GM18505 (cell line): ENCODE measurements around the gene CRCP.
"Not testable (repeated sequence)": the region's sequence is repeated elsewhere in the genome, so short reads cannot be mapped to it uniquely, and the experiment has no call there.

ENCODE experiments used
- ATAC-seq: cut with Tn5 transposase; IDR thresholded peaks from one replicate; pipeline ENCODE4 v1.9.1; 2021; ENCODE audit not compliant: unreplicated experiment
- POLR2A ChIP-seq: IDR thresholded peaks from 4 replicates; pipeline ENCODE4 v1.6.1; 2011; ENCODE audit warnings: borderline replicate concordance; ENCODE audit not compliant: insufficient read depth, insufficient read length; ENCODE audit errors: extremely low read depth

Gene CRCP

GRCh38 chr7:66157060-66157459 lies 42.4 kb downstream of the CRCP start:
- TF ChIP-seq POLR2A: no peak
- ATAC-seq: no peak

GRCh38 chr7:66162622-66163021 lies 48.0 kb downstream of the CRCP start:
- no peak for ATAC-seq
- TF ChIP-seq POLR2A: no peak

- no peak for ATAC-seq
- TF ChIP-seq POLR2A: no peak
Observed at GRCh38 chr7:66163186-66163610, 48.6 kb downstream of the CRCP start.

- TF ChIP-seq POLR2A: no peak
- ATAC-seq: no peak
Observed at GRCh38 chr7:66164356-66164755, 49.7 kb downstream of the CRCP start.

GRCh38 chr7:66167773-66168387 lies 53.2 kb downstream of the CRCP start:
- no peak for TF ChIP-seq POLR2A
- ATAC-seq: no peak

GRCh38 chr7:66169616-66170015 lies 55.0 kb downstream of the CRCP start:
- no peak for TF ChIP-seq POLR2A
- no peak for ATAC-seq

GRCh38 chr7:66170309-66171231 lies 55.9 kb downstream of the CRCP start:
- no peak for ATAC-seq
- TF ChIP-seq POLR2A: no peak

GRCh38 chr7:66172536-66173401 lies 58.1 kb downstream of the CRCP start:
- not testable (repeated sequence) for ATAC-seq

- no peak for TF ChIP-seq POLR2A
- ATAC-seq: no peak
Observed at GRCh38 chr7:66173856-66174255, 59.2 kb downstream of the CRCP start.

- ATAC-seq: not testable (repeated sequence)
Observed at GRCh38 chr7:66175006-66175405, 60.4 kb downstream of the CRCP start.

- ATAC-seq: no peak
- TF ChIP-seq POLR2A: no peak
Observed at GRCh38 chr7:66176914-66177313, 62.3 kb downstream of the CRCP start.

- ATAC-seq: no peak
- no peak for TF ChIP-seq POLR2A
Observed at GRCh38 chr7:66178258-66178657, 63.6 kb downstream of the CRCP start.

- no peak for TF ChIP-seq POLR2A
- ATAC-seq: no peak
Observed at GRCh38 chr7:66181329-66181728, 66.7 kb downstream of the CRCP start.
